ENCODE data around the gene NCF2.

NCF2 gene

DNA sequence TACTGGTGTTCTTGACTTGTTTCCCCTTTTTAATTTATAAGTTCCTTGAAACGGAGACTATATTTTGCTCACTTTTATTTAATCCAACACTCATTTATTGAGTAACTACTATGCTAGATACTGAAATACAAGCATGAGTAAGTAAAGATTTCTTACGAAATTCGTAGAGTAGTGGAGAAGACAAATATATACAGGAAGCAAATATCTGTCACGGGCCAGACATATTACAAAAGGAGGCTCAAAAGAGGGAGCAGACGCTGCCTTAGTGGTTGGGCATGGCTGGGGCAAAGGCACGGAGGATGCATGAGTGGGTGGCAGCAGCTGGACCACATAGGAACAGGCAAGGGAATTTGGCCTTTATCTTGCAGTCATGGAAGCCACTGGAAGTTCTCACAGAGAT is 6.8 kb downstream of the NCF2 start:
- no peak for DNase-seq

DNA sequence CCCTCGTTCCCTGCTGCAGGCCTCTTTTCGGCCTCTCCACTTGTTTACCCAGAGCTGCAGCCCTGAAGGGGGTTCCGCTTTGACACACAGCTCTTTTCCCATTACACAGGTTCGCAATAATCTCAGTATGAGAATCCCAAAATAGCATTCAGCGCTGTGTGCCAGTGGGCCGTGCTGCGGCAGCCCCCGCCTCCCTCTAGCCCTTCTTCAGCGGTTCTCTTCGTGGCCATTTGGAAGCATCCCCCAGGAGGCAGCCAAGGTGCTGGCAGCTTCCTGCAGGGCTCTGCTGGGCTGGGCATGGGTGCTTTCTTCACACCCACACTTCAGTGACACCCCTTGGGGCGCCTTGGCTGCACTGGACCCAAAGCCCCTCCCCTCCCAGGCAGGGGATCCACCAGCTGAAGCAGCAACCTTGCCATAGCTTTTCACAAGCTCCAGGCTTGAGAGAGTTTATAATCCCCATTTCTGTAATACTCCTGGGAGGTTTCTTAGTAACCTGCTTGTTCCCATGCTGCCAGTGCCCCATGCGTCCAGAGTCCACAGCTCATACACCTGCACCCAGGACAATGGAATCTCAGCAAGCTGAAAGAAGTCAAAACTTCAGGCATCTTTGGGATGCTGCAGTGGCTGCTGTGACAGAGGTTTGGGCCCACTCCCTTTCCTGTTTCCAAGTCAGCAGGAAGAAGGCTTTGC is 8.1 kb downstream of the NCF2 start:
- DNase-seq: no peak

GRCh38 chr1:183580281-183580682 is 10.0 kb downstream of the NCF2 start:
- DNase-seq: peak in 1 of 2 donors; percentile 18

DNA sequence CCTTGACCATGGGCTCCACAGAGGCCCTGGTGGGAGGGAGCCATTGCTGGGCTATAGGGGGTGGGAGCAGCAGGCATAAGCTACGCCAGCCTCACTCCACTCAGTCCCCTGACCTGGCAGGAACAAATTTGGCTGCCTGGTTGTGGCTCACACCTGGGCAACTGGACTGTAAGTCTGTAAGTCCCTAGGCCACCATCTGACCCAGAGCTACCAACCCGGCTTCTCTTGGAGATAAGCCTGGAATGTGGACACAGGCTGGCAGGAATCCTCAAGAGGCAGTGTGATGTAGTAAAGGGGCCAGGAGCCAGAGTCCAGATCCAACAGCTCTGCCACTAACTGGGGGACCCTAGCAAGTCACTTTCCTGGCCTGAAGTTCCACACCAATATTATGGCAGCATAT is 11.4 kb downstream of the NCF2 start:
- no peak for DNase-seq

DNA sequence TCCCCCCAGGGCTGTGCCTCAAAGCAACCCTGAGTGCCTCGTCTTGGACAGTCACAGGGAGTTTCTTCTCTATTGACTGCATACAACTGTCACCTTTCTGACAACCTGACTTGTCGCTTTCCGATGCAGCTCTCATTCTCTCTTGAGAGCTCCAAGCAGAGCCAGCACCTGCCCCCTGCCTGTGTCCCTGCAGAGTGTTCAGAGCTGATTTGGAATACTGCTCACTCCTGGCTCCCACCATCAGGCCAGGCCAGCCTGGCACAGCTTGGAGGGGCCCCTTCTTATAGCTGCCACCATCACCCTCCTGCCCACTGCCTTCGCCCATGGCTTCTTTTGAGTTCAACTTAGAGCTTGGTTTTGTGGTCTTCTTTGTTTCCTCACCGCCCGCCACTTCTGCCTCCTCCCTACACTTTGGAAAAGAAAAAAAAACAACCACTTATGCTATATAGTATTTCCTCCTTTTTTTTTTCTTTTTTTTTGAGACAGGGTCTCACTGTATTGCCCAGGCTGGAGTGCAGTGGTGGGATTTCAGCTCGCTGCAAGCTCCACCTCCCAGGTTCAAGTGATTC is 12.3 kb downstream of the NCF2 start:
- DNase-seq: no peak

- no peak for DNase-seq
Measured at GRCh38 chr1:183576537-183576936, 13.7 kb downstream of the NCF2 start.

DNA sequence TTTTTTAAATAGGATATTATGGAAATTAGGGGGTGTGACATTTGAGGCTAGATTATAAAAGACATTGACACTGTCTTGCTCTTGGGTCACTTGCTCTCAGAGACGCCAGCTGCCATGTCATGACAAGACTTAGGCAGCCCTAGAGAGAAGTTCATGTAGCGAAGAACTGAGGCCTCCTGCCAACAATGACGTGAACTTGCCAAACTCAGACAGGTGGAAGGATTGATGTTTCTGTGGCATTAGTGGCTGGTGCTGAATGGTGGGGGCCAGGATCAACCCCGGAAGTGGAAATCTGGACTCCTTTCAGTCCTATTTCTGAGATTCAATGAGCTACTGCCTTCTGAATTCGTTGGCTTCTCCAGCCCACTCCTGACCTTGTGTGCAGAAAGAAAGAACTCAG is 14.7 kb downstream of the NCF2 start:
- no peak for DNase-seq

GRCh38 chr1:183572721-183573120 is 17.5 kb downstream of the NCF2 start:
- no peak for DNase-seq

- no peak for DNase-seq
Measured at GRCh38 chr1:183571678-183572268, 18.5 kb downstream of the NCF2 start.

GRCh38 chr1:183570451-183570850 is 19.8 kb downstream of the NCF2 start:
- DNase-seq: no peak

DNA sequence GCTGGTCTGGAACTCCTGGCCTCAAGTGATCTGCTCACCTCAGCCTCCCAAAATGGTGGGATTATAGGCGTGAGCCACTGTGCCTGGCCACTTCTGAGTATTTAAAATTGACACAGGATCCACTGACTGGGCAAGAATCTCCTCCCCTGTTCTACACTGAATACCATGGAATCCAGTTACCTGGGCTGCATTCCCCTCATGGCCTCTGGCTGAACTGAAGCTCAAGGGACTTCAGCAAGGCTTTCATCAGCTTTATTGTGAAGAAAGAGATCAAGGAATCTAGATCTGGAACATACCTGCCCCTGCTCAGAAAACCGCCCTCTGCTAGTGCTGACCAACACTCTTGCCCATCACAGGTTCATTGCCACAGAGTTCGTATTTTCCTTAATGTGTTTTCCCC is 20.5 kb downstream of the NCF2 start:
- no peak for DNase-seq

- no peak for DNase-seq
Measured at GRCh38 chr1:183569141-183569540, 21.1 kb downstream of the NCF2 start.

DNA sequence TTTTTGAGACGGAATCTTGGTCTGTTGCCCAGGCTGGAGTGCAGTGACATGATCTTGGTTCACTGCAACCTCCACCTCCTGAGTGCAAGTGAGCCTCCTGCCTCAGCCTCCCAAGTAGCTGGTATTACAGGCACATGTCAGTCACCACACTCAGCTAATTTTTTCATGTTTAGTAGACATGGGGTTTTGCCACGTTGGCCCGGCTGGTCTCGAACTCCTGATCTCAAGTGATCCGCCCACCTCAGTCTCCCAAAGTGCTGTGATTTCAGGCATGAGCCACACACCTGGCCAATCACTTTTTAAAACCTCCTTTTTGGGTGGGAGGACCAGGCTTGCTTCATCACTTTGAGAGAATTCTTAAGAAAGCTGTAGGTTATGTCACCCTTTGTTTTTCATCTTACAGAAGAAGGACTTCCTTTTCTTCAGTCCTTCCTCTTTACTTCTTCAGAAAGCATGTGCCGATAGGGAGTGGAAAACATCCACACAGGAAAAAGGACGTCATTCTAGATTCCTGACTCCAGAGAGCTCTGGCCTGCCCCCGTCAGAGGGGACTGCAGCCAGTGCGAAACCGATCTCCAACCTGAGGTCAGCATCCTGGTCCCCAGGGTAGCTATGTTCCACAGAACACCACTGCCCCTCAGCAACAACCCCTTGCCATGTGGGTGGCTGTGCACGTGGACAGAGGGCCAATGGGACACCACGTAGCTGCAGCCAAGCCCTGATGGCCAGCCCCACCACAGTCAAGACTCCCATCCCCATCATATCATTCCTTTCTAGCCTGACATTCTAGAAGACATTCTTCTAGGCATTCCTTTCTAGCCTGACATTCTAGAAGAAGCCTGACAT is 21.9 kb downstream of the NCF2 start:
- DNase-seq: no peak

DNA sequence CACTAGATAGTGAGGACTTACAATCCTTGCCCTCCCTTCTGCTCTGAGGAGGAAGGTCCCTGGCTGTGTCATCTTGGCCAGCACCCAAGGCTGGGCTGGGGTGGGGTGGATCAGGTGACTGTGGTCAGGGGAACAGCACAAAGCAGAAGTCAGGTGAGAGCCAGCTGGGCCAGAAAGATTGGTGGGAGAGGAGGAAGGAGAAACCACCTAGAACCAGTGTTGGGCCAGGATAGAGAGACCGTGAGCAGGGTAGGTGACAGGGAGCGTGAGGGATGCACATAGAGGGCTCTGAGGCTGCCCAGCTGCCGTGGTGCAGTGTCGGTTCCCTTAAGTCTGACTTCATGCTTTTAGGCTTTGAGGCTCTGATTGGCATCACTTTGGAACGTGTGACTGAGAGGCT is 22.7 kb downstream of the NCF2 start:
- DNase-seq: peak in 1 of 2 donors; percentile 9

- no peak for DNase-seq
Measured at GRCh38 chr1:183566026-183566425, 24.2 kb downstream of the NCF2 start.

DNA sequence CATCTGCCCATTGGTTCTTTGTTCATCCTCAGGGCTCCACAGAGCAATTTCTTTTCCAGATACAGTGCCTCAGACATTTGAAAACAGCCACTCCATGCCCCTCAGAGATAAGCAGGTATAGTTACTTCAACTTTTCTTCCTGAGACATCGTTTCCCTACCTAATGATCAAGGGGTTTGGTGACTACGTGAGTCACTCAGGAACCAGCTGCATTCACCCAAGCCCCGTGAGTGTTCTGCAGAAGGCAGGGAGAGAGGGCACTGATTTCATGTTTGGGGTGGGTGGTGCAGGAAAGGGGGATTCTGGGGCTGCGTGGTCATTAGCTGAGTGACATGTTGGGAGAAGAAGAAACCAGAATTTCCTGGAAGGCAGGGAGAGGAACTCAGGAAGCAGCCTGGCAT is 25.0 kb downstream of the NCF2 start:
- DNase-seq: no peak

GRCh38 chr1:183562701-183563100 is 27.6 kb downstream of the NCF2 start:
- no peak for DNase-seq

DNA sequence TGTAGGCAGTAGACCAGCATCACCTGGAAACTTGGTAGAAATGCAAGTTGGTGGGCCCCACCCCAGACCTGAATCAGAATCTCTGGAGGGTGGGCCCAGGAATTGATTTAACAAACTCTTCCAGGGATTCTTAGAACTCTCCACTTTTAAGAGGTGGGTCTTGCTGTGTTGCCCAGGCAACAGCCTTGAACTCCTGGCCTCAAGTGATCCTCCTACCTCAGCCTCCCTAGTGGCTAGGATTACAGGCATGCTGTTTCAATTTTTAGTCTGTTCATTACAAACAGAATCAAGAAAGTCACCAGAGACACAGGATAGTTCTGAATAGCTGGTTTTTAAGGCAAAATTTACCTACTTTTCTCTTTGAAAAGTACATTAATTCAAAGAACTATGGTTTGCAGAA is 31.2 kb downstream of the NCF2 start:
- no peak for DNase-seq

DNA sequence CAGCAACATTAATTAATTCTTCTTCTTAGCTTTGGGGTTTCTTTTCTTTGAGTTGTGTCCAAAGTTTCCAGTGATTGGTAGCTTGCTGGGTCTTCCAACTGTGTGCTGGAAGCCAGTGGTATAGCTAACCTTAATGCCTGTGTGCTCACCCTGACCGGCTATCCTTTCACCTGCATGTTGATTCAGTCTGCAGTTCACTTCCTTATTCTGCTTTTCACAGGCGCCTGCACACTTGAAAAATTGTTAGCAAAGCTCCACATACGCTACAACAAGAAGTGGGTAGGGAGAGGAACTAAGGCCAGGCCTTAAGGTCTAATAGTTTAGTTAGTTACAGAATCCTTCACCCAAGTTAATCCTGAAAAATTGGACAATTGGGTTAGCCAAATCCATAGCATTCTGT is 35.7 kb downstream of the NCF2 start:
- no peak for DNase-seq

DNA sequence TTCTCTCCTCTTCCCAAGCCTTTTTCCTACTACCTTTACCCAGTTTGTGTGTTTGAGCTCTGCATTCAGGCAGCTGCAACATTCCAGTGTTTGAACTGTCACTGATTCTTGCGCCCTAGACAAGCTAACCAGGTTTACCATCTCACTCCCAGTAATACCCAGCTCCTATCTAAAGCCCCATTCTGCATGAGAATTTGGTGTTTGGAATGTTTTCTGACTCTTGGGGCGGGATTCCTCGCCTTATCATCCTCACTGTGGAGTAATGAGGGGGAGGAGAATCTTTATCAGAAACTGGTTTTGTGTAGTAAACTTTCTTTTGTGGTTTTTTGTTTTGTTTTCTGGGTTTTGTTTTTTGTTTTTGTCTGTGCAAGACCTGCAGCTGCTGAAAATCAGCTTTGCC is 36.5 kb downstream of the NCF2 start:
- no peak for DNase-seq

DNA sequence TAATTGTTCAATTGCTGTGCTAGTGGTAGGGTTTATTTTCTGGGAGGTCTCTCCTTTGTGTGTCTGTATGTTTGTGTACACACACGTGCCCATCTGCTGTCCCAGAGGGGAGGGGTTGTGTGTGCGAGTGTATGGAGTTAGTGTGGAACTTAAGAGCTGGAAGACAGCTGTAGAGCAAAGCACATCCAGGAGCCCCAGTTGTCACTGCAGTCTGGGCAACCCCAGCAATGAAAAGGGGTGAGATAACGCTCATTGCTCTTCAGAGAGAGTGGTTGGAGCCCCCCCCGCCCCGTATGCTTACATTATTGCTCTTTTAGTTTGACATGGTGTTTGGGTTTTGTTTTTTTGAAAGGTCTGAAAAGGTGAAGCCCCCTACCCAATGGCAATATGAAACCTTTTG is 36.9 kb downstream of the NCF2 start:
- no peak for DNase-seq

DNA sequence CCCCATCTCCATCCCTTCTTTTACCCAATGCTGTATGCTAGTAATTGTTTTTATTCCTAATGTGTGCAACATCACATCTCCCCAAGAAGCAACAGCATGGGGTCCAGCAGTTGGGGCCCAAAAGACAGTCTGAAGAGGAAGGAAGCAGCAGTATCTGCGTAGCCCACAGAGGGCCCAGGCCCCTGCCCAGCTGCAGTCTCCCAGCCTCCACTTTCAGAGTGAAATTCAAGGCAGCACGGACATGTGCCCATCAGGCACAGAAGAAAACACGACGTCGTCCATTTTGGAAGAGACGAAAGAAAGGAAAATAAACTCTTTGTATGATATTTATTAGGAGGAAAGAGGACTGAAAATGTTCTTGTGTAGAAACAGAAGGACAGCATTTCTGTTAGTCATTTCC is 37.4 kb downstream of the NCF2 start:
- DNase-seq: no peak

GRCh38 chr1:183552441-183552840 is 37.8 kb downstream of the NCF2 start:
- no peak for DNase-seq

DNA sequence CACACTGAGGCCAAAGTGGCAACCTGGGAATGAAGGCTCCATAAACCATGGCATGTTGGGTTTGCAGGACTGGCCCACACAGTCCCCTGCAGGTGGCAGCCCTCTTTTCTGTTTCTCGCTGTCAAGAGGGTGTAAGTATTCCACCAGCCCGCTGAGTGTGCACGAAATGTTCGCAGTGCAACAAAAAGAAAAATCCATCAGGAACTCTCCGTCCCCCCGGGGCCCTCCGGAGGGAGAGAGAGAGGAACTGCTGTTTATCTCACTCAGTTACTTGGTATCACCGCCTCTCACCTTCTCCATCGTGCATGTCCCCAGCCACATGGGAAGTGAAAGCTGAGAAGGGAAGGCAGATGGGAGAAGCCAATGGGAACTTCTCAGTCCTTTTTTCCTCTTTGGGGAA is 38.3 kb downstream of the NCF2 start:
- peak in 1 of 2 donors; percentile 7 for DNase-seq

Data from hippocampal formation (tissue), 2 donors.